ENCODE data around the gene GRAMD1B.

The GRAMD1B gene

DNA sequence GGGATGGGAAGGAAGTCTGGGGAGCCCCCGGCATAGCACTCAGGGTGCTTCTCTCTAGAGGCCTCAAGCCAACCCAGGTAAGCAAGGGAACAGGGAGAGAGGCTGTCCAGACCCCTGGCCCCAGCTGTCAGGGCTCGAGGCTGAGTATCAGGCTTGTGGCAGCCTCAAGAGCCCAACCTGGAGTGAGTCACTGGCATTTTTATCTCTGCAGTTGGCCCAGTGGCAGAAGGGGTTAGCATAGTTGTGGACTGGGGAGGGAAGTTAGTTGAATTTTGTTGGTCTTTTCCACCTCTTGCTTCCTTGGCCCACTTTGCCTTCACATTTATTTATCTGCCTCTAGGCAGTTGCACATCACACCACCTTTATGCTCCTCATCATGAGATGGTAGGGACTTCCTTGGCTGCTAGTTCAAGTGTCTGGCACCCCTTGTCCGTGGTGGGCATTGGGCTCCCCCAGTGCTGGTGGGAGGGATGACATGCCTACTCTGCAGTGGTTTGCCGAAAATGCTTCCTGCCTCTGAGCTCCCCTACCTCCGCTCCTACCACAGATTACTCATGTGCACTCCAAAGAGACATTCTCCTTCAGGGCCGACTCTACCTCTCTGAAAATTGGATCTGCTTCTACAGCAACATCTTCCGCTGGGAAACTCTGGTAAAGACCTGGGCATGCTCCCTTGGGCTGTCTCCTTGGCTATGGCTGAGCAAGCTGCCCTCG lies 164.3 kb downstream of the GRAMD1B start:
- DNase-seq, result no peak

- no peak for DNase-seq
Observed at GRCh38 chr11:123594921-123595320, 164.9 kb downstream of the GRAMD1B start.

DNA sequence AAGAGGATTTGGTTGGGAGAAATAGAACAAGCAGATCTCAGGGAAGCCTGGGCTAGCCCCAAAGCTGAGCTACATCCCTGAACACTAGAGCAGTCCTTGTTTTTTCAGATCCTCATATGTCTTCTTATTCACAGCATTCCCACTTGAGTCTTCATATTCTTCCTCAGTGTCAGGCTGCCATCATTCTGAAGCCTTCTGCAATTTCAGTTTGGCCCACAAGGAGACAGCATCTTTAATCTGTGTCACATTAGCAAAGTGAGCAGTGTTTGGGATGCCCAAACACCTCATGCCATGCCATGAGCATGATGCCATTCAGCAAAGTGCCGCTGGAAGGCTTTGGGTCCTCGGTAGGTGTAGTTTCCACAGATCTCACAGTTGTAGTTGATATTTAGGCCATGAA lies 167.8 kb downstream of the GRAMD1B start:
- DNase-seq, result no peak

- no peak for DNase-seq
Observed at GRCh38 chr11:123601136-123601535, 171.1 kb downstream of the GRAMD1B start.

- no peak for DNase-seq
Observed at GRCh38 chr11:123601743-123602142, 171.7 kb downstream of the GRAMD1B start.

DNA sequence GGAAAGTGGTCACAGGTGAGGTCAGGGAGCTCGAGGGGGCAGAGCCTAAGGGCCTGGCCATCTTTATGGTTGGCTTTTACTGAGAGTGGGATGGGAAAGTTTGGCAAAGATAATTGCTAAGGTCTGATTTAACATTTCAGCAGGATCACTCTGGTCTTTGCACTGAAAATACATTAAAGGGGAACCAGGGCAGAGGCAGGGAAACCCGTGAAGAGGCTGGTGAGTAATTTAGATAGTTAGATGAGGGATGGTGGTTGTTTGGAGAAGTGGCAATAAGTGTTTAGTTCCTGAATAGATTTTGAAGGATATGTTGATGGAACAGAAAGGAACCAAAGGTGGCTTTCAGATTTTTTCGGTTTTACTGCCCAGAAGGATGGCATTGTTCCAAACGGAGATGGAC lies 173.6 kb downstream of the GRAMD1B start:
- DNase-seq, result no peak

DNA sequence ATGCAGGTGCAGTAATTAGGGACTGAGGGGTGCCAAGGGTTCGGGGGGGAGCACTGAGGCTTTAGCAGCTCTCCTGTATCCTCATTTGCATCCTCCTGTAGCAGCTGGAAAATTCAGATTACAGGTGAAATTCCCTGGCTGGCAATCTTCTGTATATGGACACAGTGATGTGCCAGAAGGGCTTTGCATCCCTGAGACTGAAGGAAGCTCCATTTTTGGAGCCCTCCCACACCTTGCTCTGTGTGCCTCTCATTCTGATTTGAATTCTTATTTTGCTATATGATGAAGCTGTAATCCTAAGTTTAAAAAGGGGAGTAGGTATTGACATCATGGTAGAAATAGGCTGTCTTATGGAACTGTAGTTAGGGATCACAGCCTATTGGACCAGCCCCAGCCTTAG lies 177.7 kb downstream of the GRAMD1B start:
- no peak for DNase-seq

DNA sequence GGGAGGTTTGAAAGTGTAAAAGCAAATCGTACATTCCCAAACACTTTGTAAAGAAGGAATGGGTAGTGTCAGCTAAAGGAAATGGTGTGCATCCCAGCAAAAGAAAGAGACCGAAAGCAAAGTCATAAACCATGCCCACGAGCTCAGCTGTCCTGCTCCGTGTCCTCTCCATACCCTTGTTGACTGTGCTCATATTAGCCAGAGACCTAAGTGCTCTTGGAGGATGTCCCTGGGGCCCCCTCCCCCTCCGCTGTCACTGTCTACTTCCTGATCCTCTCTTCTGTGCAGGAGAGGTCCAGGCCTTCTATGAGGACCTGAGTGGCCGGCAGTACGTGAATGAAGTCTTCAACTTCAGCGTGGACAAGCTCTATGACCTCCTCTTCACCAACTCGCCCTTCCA lies 178.3 kb downstream of the GRAMD1B start:
- no peak for DNase-seq

- DNase-seq, result no peak
Observed at GRCh38 chr11:123608945-123609344, 178.9 kb downstream of the GRAMD1B start.

- no peak for DNase-seq
Observed at GRCh38 chr11:123611698-123612097, 181.6 kb downstream of the GRAMD1B start.

- DNase-seq, result no peak
Observed at GRCh38 chr11:123616505-123617198, 186.6 kb downstream of the GRAMD1B start.

GRCh38 chr11:123622576-123622975 lies 192.5 kb downstream of the GRAMD1B start:
- no peak for DNase-seq

GRCh38 chr11:123624974-123625373 lies 194.9 kb downstream of the GRAMD1B start:
- no peak for DNase-seq

- DNase-seq, result no peak
Observed at GRCh38 chr11:123628936-123629683, 199.0 kb downstream of the GRAMD1B start.

DNA sequence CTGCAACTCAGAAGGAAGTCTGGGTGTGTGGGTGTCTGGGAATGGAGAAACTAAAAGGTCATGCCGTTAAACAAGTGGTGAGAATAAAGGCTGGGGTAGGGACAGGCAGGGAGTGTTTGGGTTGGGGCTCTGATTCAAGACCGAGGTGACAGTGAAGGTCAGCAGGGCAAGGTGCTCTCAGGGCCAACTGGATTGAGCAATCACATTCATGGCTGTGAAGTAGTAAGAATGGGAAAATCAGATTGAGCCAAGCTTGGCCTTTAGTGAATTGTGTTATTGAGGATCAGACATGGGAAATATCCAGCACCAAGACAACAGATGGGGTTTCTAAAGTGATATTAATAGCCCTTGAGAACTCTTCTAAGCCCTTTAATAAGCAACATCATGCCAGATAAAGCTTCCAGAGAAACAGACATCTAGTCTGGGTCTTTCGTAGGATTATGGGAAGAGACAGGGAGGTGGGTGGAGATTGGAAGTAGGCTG lies 200.1 kb downstream of the GRAMD1B start:
- DNase-seq, result no peak

DNA sequence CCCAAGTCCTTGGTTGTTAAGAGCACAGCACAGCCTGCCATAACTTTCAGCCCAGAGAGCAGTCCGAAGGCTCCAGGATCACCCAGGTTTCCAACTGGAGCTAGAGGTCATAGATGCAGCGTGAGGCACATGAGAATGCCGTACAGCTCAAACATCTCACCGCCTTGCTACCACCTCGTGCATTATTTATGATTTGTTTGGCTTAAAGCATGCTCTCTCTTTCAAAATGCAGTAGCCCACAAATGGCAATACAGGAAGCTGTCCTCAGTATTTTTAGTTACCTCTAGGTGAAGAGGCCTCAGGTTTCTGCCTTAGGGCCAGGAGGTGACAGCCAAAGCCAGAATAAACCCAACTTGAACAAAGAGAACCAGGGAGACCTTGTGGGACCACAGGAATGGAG lies 210.0 kb downstream of the GRAMD1B start:
- DNase-seq, result no peak

DNA sequence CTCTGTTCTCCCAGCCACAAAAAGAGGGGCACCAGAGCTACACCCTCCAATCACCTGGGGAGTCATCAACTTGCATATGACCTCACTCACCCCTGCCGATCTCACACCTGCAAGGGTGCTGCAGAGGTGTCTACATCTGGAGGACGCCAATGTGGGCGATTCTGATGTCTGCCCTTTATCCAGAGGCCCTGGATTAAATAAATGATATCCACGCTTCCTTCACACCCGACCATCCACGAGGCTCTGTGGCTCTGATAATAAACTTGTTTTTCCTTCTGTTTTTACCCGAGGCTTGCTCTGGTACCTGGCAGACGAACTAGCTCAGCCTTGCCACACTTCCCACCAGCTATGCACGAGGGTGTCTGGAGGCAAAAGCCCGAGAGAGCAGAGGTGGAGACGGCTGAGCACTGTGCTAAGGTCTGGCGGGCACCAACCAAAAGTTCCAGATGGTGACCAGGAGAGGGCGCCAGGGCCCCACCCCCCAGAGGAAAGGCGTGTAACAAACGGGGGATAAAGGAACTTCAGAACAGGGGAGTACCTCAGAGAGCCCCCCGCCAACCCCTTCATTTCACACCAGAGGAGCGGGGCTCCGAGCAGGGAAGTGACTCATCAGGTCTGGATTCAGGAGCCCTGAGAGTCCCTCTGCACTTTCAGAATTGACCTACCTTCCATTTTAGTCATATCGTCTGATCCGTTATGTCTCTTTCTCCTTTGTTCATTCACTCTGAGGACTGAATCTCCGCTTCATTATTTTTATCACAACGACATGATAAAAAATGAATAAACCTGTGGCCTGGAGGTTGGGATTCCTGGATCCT lies 210.8 kb downstream of the GRAMD1B start:
- no peak for DNase-seq

GRCh38 chr11:123641495-123641840 lies 211.4 kb downstream of the GRAMD1B start:
- no peak for DNase-seq

DNA sequence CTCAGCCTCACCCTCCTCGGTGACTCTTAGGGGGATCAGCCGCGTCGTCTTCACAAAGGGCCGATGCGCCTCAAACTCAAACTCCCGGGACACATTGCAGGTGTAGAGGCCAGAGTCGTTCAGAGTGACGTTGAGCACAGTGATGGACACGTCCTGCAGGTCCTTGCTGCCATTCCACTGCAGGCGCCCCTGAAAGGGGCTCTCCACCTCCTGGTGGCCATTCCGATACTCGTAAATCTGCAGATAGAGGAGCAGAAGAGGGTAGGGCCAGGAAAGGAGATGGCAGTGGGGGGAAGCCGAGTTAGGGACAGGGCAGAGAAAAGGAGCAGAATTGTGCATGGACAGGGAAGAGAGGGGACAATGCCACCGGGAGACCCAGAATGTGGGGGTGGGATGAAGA lies 212.4 kb downstream of the GRAMD1B start:
- no peak for DNase-seq

GRCh38 chr11:123645286-123645975 lies 215.4 kb downstream of the GRAMD1B start:
- DNase-seq, result no peak

DNA sequence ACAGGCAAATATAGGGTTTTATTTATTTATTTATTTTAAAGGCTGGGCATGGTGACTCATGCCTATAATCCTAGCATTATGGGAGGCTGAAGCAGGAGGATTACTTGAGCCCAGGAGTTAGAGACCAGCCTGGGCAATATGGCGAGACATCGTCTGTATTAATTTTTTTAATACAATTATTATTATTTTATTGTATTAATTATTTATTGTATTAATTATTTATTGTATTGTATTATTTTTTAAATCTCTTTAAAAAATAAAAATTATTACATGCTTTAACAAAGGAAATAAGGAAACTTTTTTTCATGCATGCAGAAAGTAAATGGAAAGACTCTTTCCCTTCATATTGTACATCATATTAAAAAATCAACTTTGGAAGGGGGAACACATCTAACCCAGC lies 220.8 kb downstream of the GRAMD1B start:
- DNase-seq, result no peak

DNA sequence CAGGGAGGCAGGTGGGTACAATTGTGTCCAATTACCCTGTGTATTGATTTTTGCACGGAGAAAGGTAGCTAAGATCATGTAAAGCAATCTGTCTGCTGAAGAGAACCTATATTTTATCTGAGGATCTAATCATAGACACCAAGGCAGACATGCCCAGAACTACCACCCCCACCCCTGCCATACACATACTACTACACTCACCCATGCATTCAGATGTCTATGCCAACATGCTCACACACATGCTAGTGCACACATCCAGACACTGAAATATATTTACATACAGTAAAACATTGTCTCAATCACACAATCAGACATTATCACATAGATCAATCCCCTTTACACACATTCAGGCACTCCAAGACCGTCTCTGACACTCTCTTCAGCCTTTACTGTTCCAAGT lies 222.5 kb downstream of the GRAMD1B start:
- no peak for DNase-seq

- DNase-seq, result no peak
Observed at GRCh38 chr11:123653483-123653826, 223.4 kb downstream of the GRAMD1B start.
